H1 (cell line): Measurements from ENCODE around the gene MYO18A. TPM values are rescaled to one million over a fixed set of nuclear protein-coding genes. Genes with fewer than 3 reads are reported as not detected.
A peak's percentile ranks its signal among the peaks of the same experiment; 100 is the strongest.

Experiments used
- CTCF ChIA-PET: fragments of 300-600 bp; sonication (Branson Sonifier 250); formaldehyde crosslinking; loops from one replicate; lab custom pipeline; 2021; ENCODE audit not compliant: partially characterized antibody; lab: Charles Lee
- POLR2A ChIA-PET: fragments of 300-600 bp; sonication (Branson Sonifier 250); formaldehyde crosslinking; loops from one replicate; lab custom pipeline; 2021; ENCODE audit warnings: inconsistent platforms; ENCODE audit not compliant: partially characterized antibody; lab: Charles Lee
- DNase-seq, 2 experiments: peaks; one replicate each; pipeline versions ENCODE4 v3.0.0 to v3.0.0-alpha.2; 2010 to 2022; ENCODE audit warnings: low spot score in 2 of 2, low read depth in 1 of 2, mixed read lengths in 1 of 2
- FAIRE-seq: peaks from 2 replicates; lab custom pipeline; 2011; peaks lifted over from hg19 to GRCh38; lab: Jason Lieb, UNC
- H2AFZ ChIP-seq: 2 replicates; pipeline ENCODE4 v1.8.1; 2012; ENCODE audit warnings: low read length, inconsistent platforms
- H2AK5ac ChIP-seq: 2 replicates; pipeline ENCODE4 v1.6.1; 2013; ENCODE audit warnings: low read depth, low read length
- H2BK120ac ChIP-seq: replicated peaks from 2 replicates; pipeline ENCODE3; 2013; ENCODE audit warnings: low read depth, low read length, inconsistent platforms
- H2BK12ac ChIP-seq: 2 replicates; pipeline ENCODE4 v1.6.1; 2013; ENCODE audit warnings: low read depth, low read length
- H2BK15ac ChIP-seq: 2 replicates; pipeline ENCODE4 v1.6.1; 2013; ENCODE audit warnings: low read length
- H2BK20ac ChIP-seq: 2 replicates; pipeline ENCODE4 v1.6.1; 2013; ENCODE audit warnings: low read length
- H2BK5ac ChIP-seq: 2 replicates; pipeline ENCODE4 v1.6.1; 2013; ENCODE audit warnings: low read depth, low read length
- H3K14ac ChIP-seq: 2 replicates; pipeline ENCODE4 v1.6.1; 2013; ENCODE audit warnings: inconsistent platforms; ENCODE audit not compliant: insufficient read length
- H3K18ac ChIP-seq: 2 replicates; pipeline ENCODE4 v1.6.1; 2013; ENCODE audit warnings: low read length; ENCODE audit errors: extremely low read depth
- H3K23ac ChIP-seq: 2 replicates; pipeline ENCODE4 v1.6.1; 2013; ENCODE audit warnings: inconsistent platforms; ENCODE audit not compliant: insufficient read length
- H3K23me2 ChIP-seq: 2 replicates; pipeline ENCODE4 v1.6.1; 2013; ENCODE audit warnings: low read depth, low read length
- H3K27ac ChIP-seq: 2 replicates; pipeline ENCODE4 v1.6.1; 2011; ENCODE audit warnings: low read depth, low read length, inconsistent platforms
- H3K27me3 ChIP-seq, 4 experiments: replicated peaks in 1 of 4; 1 replicate in 1 of 4; 2 replicates in 3 of 4; pipeline versions ENCODE4 v1.6.1 to v1.8.1; 2011 to 2013; ENCODE audit warnings: low read length in 3 of 4, mild to moderate bottlenecking in 3 of 4, inconsistent platforms in 2 of 4, mixed read lengths in 2 of 4, moderate library complexity in 1 of 4; ENCODE audit not compliant: control insufficient read depth in 3 of 4, insufficient read depth in 3 of 4; ENCODE audit errors: extremely low read depth in 1 of 4
- H3K36me3 ChIP-seq, 4 experiments: 2 replicates each; pipeline versions ENCODE4 v1.6.1 to v1.8.1; 2011 to 2013; ENCODE audit warnings: mild to moderate bottlenecking in 4 of 4, low read length in 3 of 4, moderate library complexity in 2 of 4, control low read depth in 1 of 4, inconsistent platforms in 1 of 4; ENCODE audit not compliant: insufficient read depth in 4 of 4, control insufficient read depth in 2 of 4
- H3K4ac ChIP-seq: replicated peaks from 2 replicates; pipeline ENCODE3; 2013; ENCODE audit warnings: low read length, low read depth, mixed read lengths, inconsistent platforms; ENCODE audit not compliant: insufficient read length
- H3K4me1 ChIP-seq, 4 experiments: replicated peaks in 1 of 4; 1 replicate in 1 of 4; 2 replicates in 3 of 4; pipeline versions ENCODE4 v1.6.1 to v1.8.1; 2011 to 2013; ENCODE audit warnings: low read length in 3 of 4, inconsistent platforms in 2 of 4, mixed read lengths in 1 of 4; ENCODE audit not compliant: insufficient read depth in 4 of 4, control insufficient read depth in 3 of 4
- H3K4me2 ChIP-seq, 2 experiments: 2 replicates each; pipeline versions ENCODE4 v1.6.1 to v1.8.1; 2011 to 2013; ENCODE audit warnings: low read depth in 2 of 2, low read length in 2 of 2, control low read depth in 1 of 2, inconsistent platforms in 1 of 2, mild to moderate bottlenecking in 1 of 2; ENCODE audit not compliant: insufficient read depth in 1 of 2
- H3K4me3 ChIP-seq, 4 experiments: fragments of 200-600, 300-600 bp in 1 of 4; sonication (generic), shearing (Covaris generic), sonication (Bioruptor Twin) in 1 of 4; 2 replicates each; pipeline versions ENCODE4 v1.5.1 to v1.8.1; 2011 to 2016; ENCODE audit warnings: low read length in 4 of 4, low read depth in 3 of 4, control low read depth in 2 of 4, inconsistent platforms in 2 of 4, mild to moderate bottlenecking in 2 of 4, mixed read lengths in 1 of 4, moderate library complexity in 1 of 4; ENCODE audit not compliant: insufficient read depth in 2 of 4; ENCODE audit errors: extremely low read depth in 1 of 4
- H3K56ac ChIP-seq: replicated peaks from 2 replicates; pipeline ENCODE3; 2013; ENCODE audit warnings: low read depth, mild to moderate bottlenecking, mixed read lengths, low read length, inconsistent platforms; ENCODE audit not compliant: insufficient read length
- H3K79me1 ChIP-seq: 2 replicates; pipeline ENCODE4 v1.6.1; 2013; ENCODE audit warnings: low read depth, low read length, control low read depth
- H3K79me2 ChIP-seq, 2 experiments: 2 replicates each; pipeline versions ENCODE4 v1.6.1 to v1.8.1; 2012 to 2013; ENCODE audit warnings: low read length in 2 of 2, mild to moderate bottlenecking in 2 of 2, inconsistent platforms in 1 of 2; ENCODE audit not compliant: insufficient read depth in 2 of 2, control insufficient read depth in 1 of 2
- H3K9ac ChIP-seq, 4 experiments: replicated peaks in 1 of 4; 1 replicate in 1 of 4; 2 replicates in 3 of 4; pipeline versions ENCODE4 v1.6.1 to v1.8.1; 2011 to 2013; ENCODE audit warnings: low read depth in 3 of 4, low read length in 3 of 4, control low read depth in 2 of 4, mild to moderate bottlenecking in 2 of 4, moderate library complexity in 2 of 4, inconsistent platforms in 1 of 4; ENCODE audit errors: extremely low read depth in 1 of 4
- H3K9me3 ChIP-seq, 2 experiments: 2 replicates each; pipeline versions ENCODE4 v1.6.1 to v1.8.1; 2012 to 2013; ENCODE audit warnings: mild to moderate bottlenecking in 2 of 2, moderate library complexity in 2 of 2, control low read depth in 1 of 2, inconsistent platforms in 1 of 2, low read depth in 1 of 2, low read length in 1 of 2, mixed read lengths in 1 of 2; ENCODE audit not compliant: insufficient read depth in 2 of 2
- H4K20me1 ChIP-seq, 2 experiments: replicated peaks in 1 of 2; 2 replicates each; pipeline versions ENCODE3 to v1.8.1; 2011 to 2013; ENCODE audit warnings: inconsistent platforms in 2 of 2, low read length in 2 of 2, mild to moderate bottlenecking in 1 of 2; ENCODE audit not compliant: insufficient read depth in 2 of 2, control insufficient read depth in 1 of 2
- H4K5ac ChIP-seq: 2 replicates; pipeline ENCODE4 v1.6.1; 2013; ENCODE audit warnings: low read length, low read depth, mixed read lengths, inconsistent platforms; ENCODE audit not compliant: insufficient read length
- H4K8ac ChIP-seq: 2 replicates; pipeline ENCODE4 v1.8.0; 2013; ENCODE audit warnings: mild to moderate bottlenecking, moderate library complexity, low read length, inconsistent platforms; ENCODE audit not compliant: insufficient read depth; ENCODE audit errors: extremely low read depth
- H4K91ac ChIP-seq: replicated peaks from 2 replicates; pipeline ENCODE3; 2013; ENCODE audit warnings: low read length, mixed read lengths, inconsistent platforms; ENCODE audit not compliant: insufficient read length
- CTBP2 ChIP-seq: IDR thresholded peaks from 2 replicates; pipeline ENCODE4 v1.7.0; 2011; ENCODE audit warnings: borderline replicate concordance, mild to moderate bottlenecking, moderate library complexity, mixed read lengths, low read length; ENCODE audit not compliant: insufficient read depth, insufficient read length
- EZH2 ChIP-seq: fragments of 200-600 bp; sonication (generic); IDR thresholded peaks from 2 replicates; pipeline ENCODE4 v1.7.1; 2012; ENCODE audit warnings: low read depth, mild to moderate bottlenecking, moderate library complexity, low read length, inconsistent platforms; ENCODE audit not compliant: severe bottlenecking
- WGBS, 2 experiments: shearing (Covaris generic) in 1 of 2; methylation state at CpG; one replicate each; pipeline versions ENCODE4 v1.1.6 to v1.1.7; 2013 to 2015; ENCODE audit warnings: low lambda C conversion rate in 2 of 2, mixed read lengths in 2 of 2, inconsistent platforms in 1 of 2, low coverage in 1 of 2, missing lambda C conversion rate in 1 of 2; ENCODE audit not compliant: insufficient replicate concordance in 2 of 2, insufficient coverage in 1 of 2, insufficient read length in 1 of 2; ENCODE audit errors: extremely low coverage in 1 of 2, missing lambda C conversion rate in 1 of 2; 5-methylcytosine and 5-hydroxymethylcytosine counted together
- polyA plus RNA-seq, 7 experiments: library from polyadenylated mRNA; depleted of rRNA in 3 of 7; stranded (reverse) in 5 of 7; unstranded in 2 of 7; fragments of >200 nt in 5 of 7; fragments of 200-250 nt in 2 of 7; gene quantifications; 1 replicate in 5 of 7; 2 replicates in 1 of 7; 4 replicates in 1 of 7; pipeline versions ENCODE4 v1.2.1 to v1.2.3, GENCODE V29; 2011 to 2013; ENCODE audit warnings: missing spikeins in 2 of 7, mixed read lengths in 2 of 7
- total RNA-seq: library from RNA; stranded (reverse); fragmentation: NEBNext Ultra II Directional; extraction: Animal tissue kit (Norgen Biotek cat#: 25700); gene quantifications from 2 replicates; pipeline ENCODE4 v1.2.1, GENCODE V29; 2021
- TF ChIP-seq, protein P1 (sequence below): IDR thresholded peaks from 2 replicates; pipeline ENCODE4 v1.6.1; 2011; ENCODE audit warnings: low read length, improper control_type of control experiment

Gene MYO18A
- total and polyA plus RNA-seq, 2 of the 8 experiments (the other 6 are each of a cell fraction or from before 2014, with no cell fraction given) = 7.6 to 43.8 TPM

DNA sequence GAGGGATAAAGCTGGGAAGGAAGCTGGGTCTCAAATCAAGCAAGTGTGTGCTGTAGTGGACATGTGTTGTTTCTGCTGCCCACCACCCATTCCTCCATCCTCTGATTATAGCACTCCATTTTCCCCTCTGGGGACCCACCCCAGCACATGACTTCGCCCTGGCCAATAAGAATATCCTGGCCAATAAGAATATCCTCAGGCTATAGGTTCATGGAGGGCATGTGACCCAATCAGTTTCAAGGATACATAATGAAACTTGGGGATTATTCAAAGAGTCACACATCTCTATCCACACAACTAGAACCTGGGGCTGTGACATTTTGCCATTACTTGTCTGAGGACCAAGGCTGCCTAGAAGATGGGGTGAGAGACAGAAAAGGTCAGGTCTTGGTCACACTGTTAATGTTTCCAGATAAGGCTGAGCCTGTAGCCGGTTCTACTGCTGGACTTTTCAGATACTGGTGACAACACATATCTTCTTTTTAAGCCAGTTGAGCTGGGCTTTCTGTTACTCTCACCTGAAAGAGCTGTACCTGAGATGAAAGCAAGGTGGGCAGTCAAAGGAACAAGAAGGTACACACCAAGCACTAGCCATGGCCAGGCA is 33.7 kb downstream of the MYO18A start:
- no peak overlapping the region for H3K18ac ChIP-seq
- ChIA-PET CTCF (interaction anchor here (0.8 to 34.4 kb wide), 14 partner anchors 8 to 209 kb away, joined by 3 to 731 read pairs (median 8); partner anchors contain the start of gene MYO18A), POLR2A (interaction anchor here (1.0 to 3.1 kb wide), 5 partner anchors 22 to 148 kb away, joined by 4 to 10 read pairs (median 4); partner anchors contain the start of genes MYO18A and NUFIP2)
- no peak overlapping the region for H3K4me2 ChIP-seq
- H3K79me1 ChIP-seq = 0 out of 2 replicates have a peak, but pooled peaks cover 2% of the 10 kb centered on the region
- H3K9me3 ChIP-seq = no peaks in the 10 kb centered on the region
- H4K20me1 ChIP-seq = peaks cover 0 to 9% of the 10 kb centered on the region in 2 experiments
- H2BK120ac ChIP-seq = no peak overlapping the region
- no peak overlapping the region for H2BK12ac ChIP-seq
- FAIRE-seq (no peak), DNase-seq (no peak)
- no peaks in the 10 kb centered on the region for H3K23me2 ChIP-seq
- 93% methylated on average over 2 of the region's 2 CpGs; no CpG with 5 or more reads in 1 of the 2 experiments for WGBS, 2 experiments
- H3K4me1 ChIP-seq = peaks cover 2 to 11% (median 6%) of the 10 kb centered on the region in 4 experiments
- H3K36me3 ChIP-seq = no peaks in the 10 kb centered on the region
- H4K91ac ChIP-seq = no peak overlapping the region
- H2BK5ac ChIP-seq = no peak overlapping the region
- no peak overlapping the region for H3K23ac ChIP-seq
- H4K8ac ChIP-seq = no peak overlapping the region
- no peaks in the 10 kb centered on the region for H3K27me3 ChIP-seq
- H2BK15ac ChIP-seq = no peak overlapping the region
- no peak overlapping the region for H3K14ac ChIP-seq
- no peak for TF ChIP-seq CTBP2
- TF ChIP-seq, protein P1, sequence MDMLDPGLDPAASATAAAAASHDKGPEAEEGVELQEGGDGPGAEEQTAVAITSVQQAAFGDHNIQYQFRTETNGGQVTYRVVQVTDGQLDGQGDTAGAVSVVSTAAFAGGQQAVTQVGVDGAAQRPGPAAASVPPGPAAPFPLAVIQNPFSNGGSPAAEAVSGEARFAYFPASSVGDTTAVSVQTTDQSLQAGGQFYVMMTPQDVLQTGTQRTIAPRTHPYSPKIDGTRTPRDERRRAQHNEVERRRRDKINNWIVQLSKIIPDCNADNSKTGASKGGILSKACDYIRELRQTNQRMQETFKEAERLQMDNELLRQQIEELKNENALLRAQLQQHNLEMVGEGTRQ = 0 out of 2 replicates have a peak, but pooled peaks have one; percentile 17
- no peak for TF ChIP-seq EZH2
- H4K5ac ChIP-seq = no peak overlapping the region
- H2BK20ac ChIP-seq = no peak overlapping the region
- 0 out of 4 replicates have a peak, but pooled peaks cover 0 to 3% of the 10 kb centered on the region in 2 experiments for H3K79me2 ChIP-seq
- H3K4me3 ChIP-seq = no peak overlapping the region
- H3K56ac ChIP-seq = no peak overlapping the region
- H3K27ac ChIP-seq = no peak overlapping the region
- H2AFZ ChIP-seq = no peak overlapping the region
- H3K4ac ChIP-seq = no peak overlapping the region
- H3K9ac ChIP-seq = no peak overlapping the region
- H2AK5ac ChIP-seq = no peak overlapping the region
